OCI-LY3 (cell line): ENCODE results near the gene BRPF3.

Experiments used
- H2AFZ ChIP-seq: fragments of 200-600, 300-600 bp; shearing (Covaris generic); 2 replicates; pipeline ENCODE4 v1.6.0; 2014; ENCODE audit warnings: antibody characterized with exemption, low read depth, low read length
- H3K27ac ChIP-seq: fragments of 200-600, 300-600 bp; sonication (generic); 2 replicates; pipeline ENCODE4 v1.5.1; 2014; ENCODE audit warnings: mild to moderate bottlenecking, low read length, moderate library complexity, mixed read lengths
- H3K27me3 ChIP-seq: fragments of 200-600, 300-600 bp; sonication (generic); 2 replicates; pipeline ENCODE4 v1.6.1; 2014; ENCODE audit warnings: low read depth, low read length, mixed read lengths
- H3K36me3 ChIP-seq: fragments of 200-600, 300-600 bp; sonication (generic); replicated peaks from 2 replicates; pipeline ENCODE3; 2014; ENCODE audit warnings: low read depth, low read length, mixed read lengths
- H3K4me1 ChIP-seq: fragments of 300-600, 200-600 bp; sonication (generic); 2 replicates; pipeline ENCODE4 v1.6.1; 2014; ENCODE audit warnings: low read length, mixed read lengths
- H3K4me2 ChIP-seq: fragments of 200-600, 300-600 bp; sonication (generic); 2 replicates; pipeline ENCODE4 v1.6.1; 2014; ENCODE audit warnings: low read length, mixed read lengths
- H3K4me3 ChIP-seq: fragments of 300-600, 200-600 bp; sonication (generic); 2 replicates; pipeline ENCODE4 v1.5.1; 2014; ENCODE audit warnings: antibody characterized with exemption, mild to moderate bottlenecking, low read length, moderate library complexity
- H3K79me2 ChIP-seq: fragments of 300-600, 200-600 bp; shearing (Covaris generic); 2 replicates; pipeline ENCODE4 v1.6.1; 2014; ENCODE audit warnings: mild to moderate bottlenecking, low read length, mixed read lengths
- H3K9ac ChIP-seq: fragments of 300-600, 200-600 bp; shearing (Covaris generic); 2 replicates; pipeline ENCODE4 v1.6.0; 2014; ENCODE audit warnings: mild to moderate bottlenecking, low read length, moderate library complexity
- H3K9me3 ChIP-seq: fragments of 200-600, 300-600 bp; shearing (Covaris generic); 2 replicates; pipeline ENCODE4 v1.6.1; 2014; ENCODE audit warnings: low read length, mixed read lengths; ENCODE audit not compliant: insufficient read depth
- H4K20me1 ChIP-seq: fragments of 200-600, 300-600 bp; sonication (generic); 2 replicates; pipeline ENCODE4 v1.6.1; 2016; ENCODE audit warnings: low read length, mixed read lengths; ENCODE audit not compliant: insufficient read depth
- EZH2phosphoT487 ChIP-seq: fragments of 200-600 bp; shearing (Covaris generic); IDR thresholded peaks from 2 replicates; pipeline ENCODE4 v1.6.1; 2018; ENCODE audit warnings: antibody characterized with exemption, mixed run types, low read depth
- TF ChIP-seq, protein P1 (sequence below): fragments of 200-600, 300-600 bp; sonication (generic); IDR thresholded peaks from 2 replicates; pipeline ENCODE4 v1.5.1; 2014; ENCODE audit warnings: antibody characterized with exemption, low read length, low read depth

Gene BRPF3

GRCh38 chr6:36219081-36219480, 22.5 kb downstream of the BRPF3 start:
- H2AFZ ChIP-seq = no peak overlapping the region
- H4K20me1 ChIP-seq = no peaks in the 10 kb centered on the region
- no peak overlapping the region for H3K4me3 ChIP-seq
- H3K9ac ChIP-seq = no peak overlapping the region
- no peak for TF ChIP-seq EZH2phosphoT487
- TF ChIP-seq, protein P1, sequence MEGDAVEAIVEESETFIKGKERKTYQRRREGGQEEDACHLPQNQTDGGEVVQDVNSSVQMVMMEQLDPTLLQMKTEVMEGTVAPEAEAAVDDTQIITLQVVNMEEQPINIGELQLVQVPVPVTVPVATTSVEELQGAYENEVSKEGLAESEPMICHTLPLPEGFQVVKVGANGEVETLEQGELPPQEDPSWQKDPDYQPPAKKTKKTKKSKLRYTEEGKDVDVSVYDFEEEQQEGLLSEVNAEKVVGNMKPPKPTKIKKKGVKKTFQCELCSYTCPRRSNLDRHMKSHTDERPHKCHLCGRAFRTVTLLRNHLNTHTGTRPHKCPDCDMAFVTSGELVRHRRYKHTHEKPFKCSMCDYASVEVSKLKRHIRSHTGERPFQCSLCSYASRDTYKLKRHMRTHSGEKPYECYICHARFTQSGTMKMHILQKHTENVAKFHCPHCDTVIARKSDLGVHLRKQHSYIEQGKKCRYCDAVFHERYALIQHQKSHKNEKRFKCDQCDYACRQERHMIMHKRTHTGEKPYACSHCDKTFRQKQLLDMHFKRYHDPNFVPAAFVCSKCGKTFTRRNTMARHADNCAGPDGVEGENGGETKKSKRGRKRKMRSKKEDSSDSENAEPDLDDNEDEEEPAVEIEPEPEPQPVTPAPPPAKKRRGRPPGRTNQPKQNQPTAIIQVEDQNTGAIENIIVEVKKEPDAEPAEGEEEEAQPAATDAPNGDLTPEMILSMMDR = no peak
- H3K27me3 ChIP-seq = no peaks in the 10 kb centered on the region
- no peaks in the 10 kb centered on the region for H3K4me1 ChIP-seq
- H3K9me3 ChIP-seq = no peaks in the 10 kb centered on the region
- no peaks in the 10 kb centered on the region for H3K79me2 ChIP-seq
- peaks cover 48% of the 10 kb centered on the region for H3K36me3 ChIP-seq
- no peak overlapping the region for H3K4me2 ChIP-seq
- H3K27ac ChIP-seq = no peak overlapping the region

DNA sequence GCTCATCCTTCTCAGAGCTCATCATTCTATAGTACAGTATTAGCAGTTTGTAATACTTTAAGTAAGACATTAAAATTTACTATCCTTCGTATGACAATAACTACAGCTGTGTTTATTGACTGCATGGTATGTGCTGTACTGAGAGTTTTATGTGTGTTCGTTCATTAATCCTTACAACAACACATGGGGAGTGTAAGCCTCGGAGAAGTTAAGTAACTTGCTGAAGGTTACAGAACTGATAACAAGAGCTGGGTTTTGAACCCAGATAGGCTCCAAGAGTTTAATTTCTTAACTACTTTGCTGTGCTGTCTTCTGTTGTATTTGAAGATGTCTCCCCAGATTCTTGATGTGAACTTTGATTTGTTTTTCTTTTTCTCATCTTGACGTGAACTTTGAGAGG, 23.7 kb downstream of the BRPF3 start:
- H3K27me3 ChIP-seq = no peaks in the 10 kb centered on the region
- no peaks in the 10 kb centered on the region for H4K20me1 ChIP-seq
- H2AFZ ChIP-seq = no peak overlapping the region
- H3K4me2 ChIP-seq = no peak overlapping the region
- no peak overlapping the region for H3K4me3 ChIP-seq
- TF ChIP-seq, protein P1 = no peak
- no peak for TF ChIP-seq EZH2phosphoT487
- H3K27ac ChIP-seq = no peak overlapping the region
- no peaks in the 10 kb centered on the region for H3K4me1 ChIP-seq
- H3K9me3 ChIP-seq = no peaks in the 10 kb centered on the region
- H3K79me2 ChIP-seq = no peaks in the 10 kb centered on the region
- no peak overlapping the region for H3K9ac ChIP-seq
- peaks cover 46% of the 10 kb centered on the region for H3K36me3 ChIP-seq

DNA sequence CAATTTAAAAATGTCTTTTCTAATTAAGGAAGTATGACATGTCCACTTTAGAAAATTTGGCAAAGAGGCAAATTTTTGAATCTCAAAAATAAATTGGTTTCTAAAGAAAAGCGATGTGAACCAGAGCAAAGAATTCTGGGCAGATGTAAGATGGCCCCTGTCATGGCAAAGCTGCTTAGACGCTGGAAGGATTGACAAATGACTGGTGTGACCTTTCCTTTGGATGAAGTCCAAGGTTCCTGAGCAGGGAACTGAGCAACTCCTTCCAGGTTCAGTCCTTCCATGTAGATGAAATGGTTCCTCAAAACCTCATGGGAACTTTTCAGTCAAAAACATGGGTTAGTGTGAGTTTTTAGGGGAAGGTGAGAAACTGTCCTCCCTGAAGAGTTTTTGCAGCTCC, 25.1 kb downstream of the BRPF3 start:
- H3K4me1 ChIP-seq = no peaks in the 10 kb centered on the region
- H3K27me3 ChIP-seq = no peaks in the 10 kb centered on the region
- no peak overlapping the region for H3K9ac ChIP-seq
- H3K9me3 ChIP-seq = no peaks in the 10 kb centered on the region
- H3K79me2 ChIP-seq = no peaks in the 10 kb centered on the region
- H4K20me1 ChIP-seq = no peaks in the 10 kb centered on the region
- no peak overlapping the region for H3K4me2 ChIP-seq
- no peak for TF ChIP-seq EZH2phosphoT487
- TF ChIP-seq, protein P1 = no peak
- H3K27ac ChIP-seq = no peak overlapping the region
- peaks cover 40% of the 10 kb centered on the region for H3K36me3 ChIP-seq
- no peak overlapping the region for H2AFZ ChIP-seq
- no peak overlapping the region for H3K4me3 ChIP-seq

- H3K79me2 ChIP-seq = no peaks in the 10 kb centered on the region
- no peaks in the 10 kb centered on the region for H3K27me3 ChIP-seq
- H3K9ac ChIP-seq = no peak overlapping the region
- H3K4me2 ChIP-seq = no peak overlapping the region
- H4K20me1 ChIP-seq = no peaks in the 10 kb centered on the region
- H2AFZ ChIP-seq = no peak overlapping the region
- H3K27ac ChIP-seq = no peak overlapping the region
- H3K4me1 ChIP-seq = no peaks in the 10 kb centered on the region
- peaks cover 37% of the 10 kb centered on the region for H3K36me3 ChIP-seq
- no peak overlapping the region for H3K4me3 ChIP-seq
- H3K9me3 ChIP-seq = no peaks in the 10 kb centered on the region
- TF ChIP-seq, protein P1 = no peak
- no peak for TF ChIP-seq EZH2phosphoT487
These were observed 26.4 kb downstream of the BRPF3 start for GRCh38 chr6:36222924-36223323.
